ENCODE results near the gene AMOTL1. TPM values are rescaled to one million over a fixed set of nuclear protein-coding genes. Genes with fewer than 3 reads are reported as not detected.

AMOTL1 gene
- total and polyA plus RNA-seq, 2 of the 8 experiments (the other 6 are each of a cell fraction or from before 2014, with no cell fraction given) = 9.0 to 27.6 TPM

GRCh38 chr11:94869186-94869585 lies 101.0 kb downstream of the AMOTL1 start:
- no peak overlapping the region for H3K14ac ChIP-seq (ENCODE audit: insufficient read length)
- H3K23me2 ChIP-seq (ENCODE audit: low read depth, low read length) = no peaks in the 10 kb centered on the region
- no peak for TF ChIP-seq RXRA (IDR thresholded peaks at IDR 0.05; ENCODE audit: insufficient read depth, low read depth, low read length)
- no peak for TF ChIP-seq JUN (IDR thresholded peaks at IDR 0.05; ENCODE audit: low read depth, low read length)
- no peak for TF ChIP-seq RNF2 (IDR thresholded peaks at IDR 0.05; ENCODE audit: borderline replicate concordance, low read depth, low read length, missing control alignments, poor library complexity, severe bottlenecking)
- TF ChIP-seq NRF1 (IDR thresholded peaks at IDR 0.05; ENCODE audit: low read depth, low read length) = no peak
- no peak for TF ChIP-seq CTBP2 (IDR thresholded peaks at IDR 0.05; ENCODE audit: borderline replicate concordance, insufficient read depth, insufficient read length, low read length)
- TF ChIP-seq YY1 (IDR thresholded peaks at IDR 0.05; ENCODE audit: low read depth, low read length) = no peak
- TF ChIP-seq TAF1 (IDR thresholded peaks at IDR 0.05; ENCODE audit: low read depth, low read length) = no peak
- no peak for TF ChIP-seq EGR1 (IDR thresholded peaks at IDR 0.05; ENCODE audit: borderline replicate concordance, low read depth, low read length)
- no peak for TF ChIP-seq CREB1 (IDR thresholded peaks at IDR 0.05)
- TF ChIP-seq CTCF (IDR thresholded peaks at IDR 0.05; ENCODE audit: control extremely low read depth in 1 of 3, insufficient read depth in 1 of 3, low read depth in 1 of 3, low read length in 3 of 3) = no peak
- no peak for TF ChIP-seq SUZ12 (IDR thresholded peaks at IDR 0.05; ENCODE audit: low read length)
- H3K79me1 ChIP-seq (ENCODE audit: low read depth, low read length) = no peaks in the 10 kb centered on the region
- no peak overlapping the region for H2AK5ac ChIP-seq (ENCODE audit: low read depth, low read length)
- no peaks in the 10 kb centered on the region for H3K27me3 ChIP-seq (replicated peaks in 1 of 4; ENCODE audit: control insufficient read depth in 3 of 4, extremely low read depth in 1 of 4, insufficient read depth in 3 of 4, low read length in 3 of 4)
- DNase-seq (ENCODE audit: low read depth in 1 of 2, low spot score in 2 of 2) (no peak), FAIRE-seq (no peak)
- no peak overlapping the region for H4K5ac ChIP-seq (ENCODE audit: insufficient read length, low read depth, low read length)
- WGBS, 2 experiments (ENCODE audit: extremely low coverage in 1 of 2, insufficient coverage in 1 of 2, insufficient read length in 1 of 2, insufficient replicate concordance in 2 of 2, low coverage in 1 of 2, low lambda C conversion rate in 2 of 2, missing lambda C conversion rate in 1 of 2) = 97% methylated on average over 10 of the region's 10 CpGs; no CpG with 5 or more reads in 1 of the 2 experiments
- no peak overlapping the region for H3K56ac ChIP-seq (replicated peaks; ENCODE audit: insufficient read length, low read depth, low read length)
- H3K4me1 ChIP-seq (replicated peaks in 1 of 4; ENCODE audit: control insufficient read depth in 3 of 4, insufficient read depth in 4 of 4, low read length in 3 of 4) = peaks cover 0 to 12% (median 6%) of the 10 kb centered on the region in 4 experiments; a peak in 5 of 7 replicates
- H2BK12ac ChIP-seq (ENCODE audit: low read depth, low read length) = no peak overlapping the region
- ChIA-PET CTCF (ENCODE audit: partially characterized antibody) (no interaction called here), POLR2A (ENCODE audit: partially characterized antibody) (no interaction called here)
- H3K4ac ChIP-seq (replicated peaks; ENCODE audit: insufficient read length, low read depth, low read length) = no peak overlapping the region
- H3K4me2 ChIP-seq (ENCODE audit: insufficient read depth in 1 of 2, low read depth in 2 of 2, low read length in 2 of 2) = no peak overlapping the region
- no peak overlapping the region for H3K4me3 ChIP-seq (ENCODE audit: extremely low read depth in 1 of 4, insufficient read depth in 2 of 4, low read depth in 3 of 4, low read length in 4 of 4)
- H2BK15ac ChIP-seq (ENCODE audit: low read length) = no peak overlapping the region
- H2BK120ac ChIP-seq (replicated peaks; ENCODE audit: low read depth, low read length) = no peak overlapping the region
- H3K79me2 ChIP-seq (ENCODE audit: control insufficient read depth in 1 of 2, insufficient read depth in 2 of 2, low read length in 2 of 2) = no peaks in the 10 kb centered on the region
- H3K36me3 ChIP-seq (ENCODE audit: control insufficient read depth in 2 of 4, insufficient read depth in 4 of 4, low read length in 3 of 4) = peaks cover 2 to 23% (median 19%) of the 10 kb centered on the region in 4 experiments; a peak in 6 of 8 replicates
- no peaks in the 10 kb centered on the region for H4K20me1 ChIP-seq (replicated peaks in 1 of 2; ENCODE audit: control insufficient read depth in 1 of 2, insufficient read depth in 2 of 2, low read length in 2 of 2)
- no peak overlapping the region for H3K9ac ChIP-seq (replicated peaks in 1 of 4; ENCODE audit: extremely low read depth in 1 of 4, low read depth in 3 of 4, low read length in 3 of 4)
- no peak overlapping the region for H4K91ac ChIP-seq (replicated peaks; ENCODE audit: insufficient read length, low read length)
- no peak overlapping the region for H3K23ac ChIP-seq (ENCODE audit: insufficient read length)
- no peak overlapping the region for H2BK20ac ChIP-seq (ENCODE audit: low read length)
- no peak overlapping the region for H3K27ac ChIP-seq (ENCODE audit: low read depth, low read length)
- H4K8ac ChIP-seq (ENCODE audit: extremely low read depth, insufficient read depth, low read length) = no peak overlapping the region
- no peaks in the 10 kb centered on the region for H3K9me3 ChIP-seq (ENCODE audit: insufficient read depth in 2 of 2, low read depth in 1 of 2, low read length in 1 of 2)
- H2BK5ac ChIP-seq (ENCODE audit: low read depth, low read length) = no peak overlapping the region
- no peak overlapping the region for H3K18ac ChIP-seq (ENCODE audit: extremely low read depth, low read length)
- H2AFZ ChIP-seq (ENCODE audit: low read length) = no peak overlapping the region
